ENCODE measurements around the gene SGMS1.

SGMS1 gene

DNA sequence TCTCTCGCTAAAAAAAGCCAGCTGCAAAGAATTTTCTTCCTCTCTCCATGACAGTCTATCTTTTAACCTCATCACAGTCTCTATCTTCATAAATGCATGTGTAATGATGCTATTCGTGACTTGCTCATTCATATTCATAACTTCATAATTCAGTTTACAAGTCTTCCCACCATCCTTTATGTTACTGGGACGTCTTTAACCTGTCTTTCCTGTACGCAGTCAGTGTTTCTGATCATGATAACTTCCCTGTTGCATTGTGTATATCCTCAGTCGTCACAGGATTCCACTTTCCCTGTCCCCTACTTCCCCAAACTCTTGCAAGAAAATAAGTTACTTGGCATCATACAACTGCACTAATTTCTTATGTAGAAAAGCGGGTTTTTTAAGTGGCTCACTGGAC, 206.9 kb downstream of the SGMS1 start:
- DNase-seq (ENCODE audit: low read depth): no peak
- TF ChIP-seq, protein P1, sequence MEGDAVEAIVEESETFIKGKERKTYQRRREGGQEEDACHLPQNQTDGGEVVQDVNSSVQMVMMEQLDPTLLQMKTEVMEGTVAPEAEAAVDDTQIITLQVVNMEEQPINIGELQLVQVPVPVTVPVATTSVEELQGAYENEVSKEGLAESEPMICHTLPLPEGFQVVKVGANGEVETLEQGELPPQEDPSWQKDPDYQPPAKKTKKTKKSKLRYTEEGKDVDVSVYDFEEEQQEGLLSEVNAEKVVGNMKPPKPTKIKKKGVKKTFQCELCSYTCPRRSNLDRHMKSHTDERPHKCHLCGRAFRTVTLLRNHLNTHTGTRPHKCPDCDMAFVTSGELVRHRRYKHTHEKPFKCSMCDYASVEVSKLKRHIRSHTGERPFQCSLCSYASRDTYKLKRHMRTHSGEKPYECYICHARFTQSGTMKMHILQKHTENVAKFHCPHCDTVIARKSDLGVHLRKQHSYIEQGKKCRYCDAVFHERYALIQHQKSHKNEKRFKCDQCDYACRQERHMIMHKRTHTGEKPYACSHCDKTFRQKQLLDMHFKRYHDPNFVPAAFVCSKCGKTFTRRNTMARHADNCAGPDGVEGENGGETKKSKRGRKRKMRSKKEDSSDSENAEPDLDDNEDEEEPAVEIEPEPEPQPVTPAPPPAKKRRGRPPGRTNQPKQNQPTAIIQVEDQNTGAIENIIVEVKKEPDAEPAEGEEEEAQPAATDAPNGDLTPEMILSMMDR (IDR thresholded peaks at IDR 0.05; ENCODE audit: insufficient read depth, low read depth, low read length, missing control alignments): no peak
- no peak overlapping the region for H3K4me3 ChIP-seq (ENCODE audit: low read length)

DNA sequence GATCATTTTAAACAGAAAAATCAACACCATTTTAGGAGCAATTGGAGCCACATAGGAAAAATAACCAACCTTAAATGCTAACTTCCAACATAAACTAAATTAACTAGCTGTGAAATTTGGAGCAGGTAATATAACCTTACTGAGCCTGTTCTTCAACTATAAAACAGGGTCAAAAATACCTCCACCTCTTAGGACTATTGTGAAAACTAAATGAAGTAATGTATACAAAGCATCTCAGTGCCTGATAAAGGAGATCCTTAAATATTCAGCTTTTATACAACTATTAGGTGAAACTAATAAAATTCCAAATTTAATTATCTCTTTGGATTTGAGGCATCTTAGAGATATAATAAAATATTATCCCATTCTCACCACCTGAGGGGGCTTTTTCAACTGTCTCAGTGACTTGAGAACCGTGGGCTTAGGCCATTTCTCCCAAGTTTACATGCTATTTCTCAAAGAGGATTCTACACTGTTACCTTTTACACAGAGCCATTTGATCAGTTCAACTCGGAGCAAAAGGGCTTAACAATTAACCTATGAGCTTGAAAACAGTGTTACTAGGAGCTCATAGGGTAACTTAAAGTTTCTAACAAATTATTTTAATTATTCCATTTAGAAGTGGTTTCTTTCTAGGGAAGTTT, 207.5 kb downstream of the SGMS1 start:
- H3K4me3 ChIP-seq (ENCODE audit: low read length): no peak overlapping the region

DNA sequence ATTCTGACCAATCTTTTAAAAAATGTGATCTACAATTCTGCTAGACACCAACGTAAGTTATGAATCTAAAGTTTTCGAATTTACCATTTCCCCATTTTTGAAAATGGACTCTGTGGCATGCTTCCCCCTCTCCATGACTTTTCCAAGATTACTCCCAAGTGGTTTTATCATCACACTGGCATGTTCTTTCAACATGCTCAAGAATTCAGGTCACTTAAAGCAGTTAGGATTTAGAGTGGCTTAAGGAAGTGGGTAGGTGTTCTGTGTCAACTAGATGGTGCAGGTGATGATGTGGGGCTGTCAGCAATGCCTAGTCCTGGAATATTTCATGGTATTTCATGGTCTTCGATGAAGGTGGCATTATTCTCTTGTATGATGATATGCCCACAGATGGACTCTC, 208.5 kb downstream of the SGMS1 start:
- no peak overlapping the region for H3K4me3 ChIP-seq (ENCODE audit: low read length)
- TF ChIP-seq, protein P1 (IDR thresholded peaks at IDR 0.05; ENCODE audit: insufficient read depth, low read depth, low read length, missing control alignments): no peak
- DNase-seq (ENCODE audit: low read depth): no peak

More for the DNA sequence above, 207.5 kb downstream of the SGMS1 start:
- TF ChIP-seq, protein P1 (IDR thresholded peaks at IDR 0.05; ENCODE audit: insufficient read depth, low read depth, low read length, missing control alignments): no peak
- no peak for DNase-seq (ENCODE audit: low read depth)

DNA sequence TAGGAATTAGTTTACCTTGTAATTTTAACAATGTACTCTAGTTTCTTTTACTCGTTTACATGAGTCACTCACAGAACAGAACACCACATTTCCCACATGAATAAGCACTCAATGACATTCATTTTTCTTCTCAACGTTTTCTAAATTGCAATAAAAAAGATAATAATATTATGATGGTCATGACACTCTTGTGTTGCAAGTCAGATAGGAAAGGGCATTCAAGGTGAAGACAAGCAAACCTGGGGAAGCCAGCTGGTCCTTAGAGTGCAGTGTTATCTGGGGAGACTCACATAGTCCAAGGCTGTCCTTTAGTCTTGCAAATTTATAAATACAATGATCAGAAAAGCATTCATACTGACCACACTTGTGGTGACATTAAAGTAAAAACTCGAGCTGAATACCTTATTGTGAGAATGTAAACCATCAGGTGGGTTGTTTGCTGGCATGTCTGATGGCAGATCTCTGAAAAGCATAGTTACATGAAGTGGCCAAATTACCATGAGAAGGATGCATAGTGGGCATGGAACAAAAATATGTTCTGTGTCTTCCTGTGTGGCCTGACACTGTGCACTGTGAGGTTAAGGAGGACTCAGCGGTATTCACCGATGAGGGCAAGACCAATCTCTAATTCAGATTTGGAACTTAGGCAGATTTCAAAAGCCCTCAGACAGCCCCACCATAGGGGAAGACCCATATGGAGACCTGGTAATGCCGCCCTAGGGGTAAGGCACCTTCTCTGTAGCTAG, 213.5 kb downstream of the SGMS1 start:
- no peak overlapping the region for H3K4me3 ChIP-seq (ENCODE audit: low read length)
- DNase-seq (ENCODE audit: low read depth): peak; percentile 35
- TF ChIP-seq, protein P1 (IDR thresholded peaks at IDR 0.05; ENCODE audit: insufficient read depth, low read depth, low read length, missing control alignments): no peak

DNA sequence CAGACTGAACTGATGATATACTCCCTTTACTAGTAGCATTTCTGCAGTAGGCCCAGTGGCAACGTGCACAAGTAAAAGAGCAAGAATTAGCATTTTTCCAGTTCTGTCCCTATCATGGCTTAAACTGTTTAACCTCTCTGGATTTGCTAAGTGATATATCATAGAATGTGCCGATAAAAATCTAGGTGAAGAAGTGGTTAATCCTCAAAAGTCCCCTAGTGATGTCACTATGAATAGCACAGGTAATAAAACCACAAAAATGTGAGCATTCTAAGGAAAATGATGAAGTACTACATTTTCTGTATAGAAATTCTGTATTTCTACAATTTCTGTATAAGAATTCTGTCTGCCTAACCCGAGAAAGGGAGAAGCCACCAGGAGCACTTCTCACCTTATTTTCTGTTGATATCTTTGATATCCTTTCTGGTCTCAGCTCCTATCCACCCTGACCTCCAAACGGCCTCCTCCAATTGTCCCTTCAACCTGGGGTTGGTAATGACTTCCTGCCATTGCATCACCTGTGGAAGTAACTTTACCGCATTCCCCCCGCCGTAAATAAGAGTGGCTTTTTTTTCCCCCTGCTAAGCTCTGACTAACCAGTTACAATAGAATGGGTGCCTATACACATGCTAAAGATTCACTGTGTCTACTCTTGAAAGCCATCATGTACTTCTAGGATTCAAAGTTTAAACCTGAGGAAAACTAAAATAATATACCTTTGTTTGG, 216.5 kb downstream of the SGMS1 start:
- no peak overlapping the region for H3K4me3 ChIP-seq (ENCODE audit: low read length)
- TF ChIP-seq, protein P1 (IDR thresholded peaks at IDR 0.05; ENCODE audit: insufficient read depth, low read depth, low read length, missing control alignments): no peak
- peak; percentile 51 for DNase-seq (ENCODE audit: low read depth)

DNA sequence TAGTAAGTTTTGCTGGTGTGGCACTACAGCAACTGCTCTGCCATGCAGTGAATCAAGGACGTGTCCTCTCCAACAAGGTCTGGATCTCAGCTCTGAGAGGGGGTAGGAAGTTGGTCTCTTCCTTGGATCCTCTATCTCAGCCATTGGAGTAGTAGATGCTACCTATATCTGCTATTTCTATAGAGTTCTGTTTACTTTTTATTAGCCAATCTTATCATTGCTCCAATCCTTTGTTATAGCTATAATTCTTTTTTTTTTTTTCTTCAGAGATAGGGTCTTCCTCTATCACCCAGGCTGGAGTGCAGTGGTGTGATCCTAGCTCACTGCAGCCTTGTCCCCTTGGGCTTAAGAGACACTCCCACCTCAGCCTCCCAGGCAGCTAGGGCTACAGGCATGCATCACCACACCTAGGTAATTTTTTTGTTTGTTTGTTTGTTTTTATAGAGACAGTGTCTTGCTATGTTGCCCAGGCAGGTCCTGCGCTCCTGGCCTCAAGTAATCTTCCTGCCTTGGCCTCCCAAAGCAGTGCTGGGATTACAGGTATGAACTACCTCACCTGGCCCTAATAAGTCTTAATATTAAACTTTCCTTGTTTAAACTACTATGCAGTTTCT, 217.2 kb downstream of the SGMS1 start:
- no peak for DNase-seq (ENCODE audit: low read depth)
- TF ChIP-seq, protein P1 (IDR thresholded peaks at IDR 0.05; ENCODE audit: insufficient read depth, low read depth, low read length, missing control alignments): no peak
- H3K4me3 ChIP-seq (ENCODE audit: low read length): no peak overlapping the region

All from epithelial cell of esophagus (primary cell).